Loucy (cell line): ENCODE data around the gene PRUNE2.

Experiments
- H2AFZ ChIP-seq: fragments of 200-600 bp; sonication (generic); 2 replicates; pipeline ENCODE4 v1.6.0; 2016; ENCODE audit warnings: antibody characterized with exemption, mild to moderate bottlenecking, low read length, moderate library complexity
- H3F3A ChIP-seq: fragments of 200-600 bp; 2 replicates; pipeline ENCODE4 v1.6.0; 2016; ENCODE audit warnings: antibody characterized with exemption, low read depth, mild to moderate bottlenecking
- H3K27me3 ChIP-seq: fragments of 200-600 bp; sonication (generic); 2 replicates; pipeline ENCODE4 v1.6.1; 2014; ENCODE audit warnings: low read length, mild to moderate bottlenecking; ENCODE audit not compliant: insufficient read depth, poor library complexity, severe bottlenecking
- H3K36me3 ChIP-seq: fragments of 200-600 bp; sonication (generic); 2 replicates; pipeline ENCODE4 v1.6.1; 2016; ENCODE audit warnings: low read length; ENCODE audit not compliant: insufficient read depth
- H3K4me1 ChIP-seq: fragments of 200-600 bp; sonication (generic); 2 replicates; pipeline ENCODE4 v1.5.1; 2014; ENCODE audit warnings: low read length, mild to moderate bottlenecking; ENCODE audit not compliant: insufficient read depth, poor library complexity, severe bottlenecking
- H3K4me2 ChIP-seq: fragments of 200-600 bp; sonication (generic); 2 replicates; pipeline ENCODE4 v1.6.0; 2014; ENCODE audit warnings: antibody characterized with exemption, low read length, low read depth, mild to moderate bottlenecking; ENCODE audit not compliant: poor library complexity, severe bottlenecking
- H3K4me3 ChIP-seq: fragments of 200-600 bp; sonication (generic); 2 replicates; pipeline ENCODE4 v1.5.1; 2014; ENCODE audit warnings: low read length, mild to moderate bottlenecking, mixed read lengths; ENCODE audit not compliant: poor library complexity, severe bottlenecking
- H3K79me2 ChIP-seq: fragments of 200-600 bp; sonication (generic); 2 replicates; pipeline ENCODE4 v1.6.1; 2014; ENCODE audit warnings: low read length; ENCODE audit not compliant: insufficient read depth
- H3K9ac ChIP-seq: fragments of 200-600 bp; sonication (generic); 2 replicates; pipeline ENCODE4 v1.6.0; 2014; ENCODE audit warnings: mild to moderate bottlenecking, low read depth, low read length, moderate library complexity; ENCODE audit not compliant: poor library complexity, severe bottlenecking
- H3K9me2 ChIP-seq: fragments of 200-600 bp; sonication (generic); replicated peaks from 2 replicates; pipeline ENCODE4 v1.6.1; 2016; ENCODE audit warnings: low read depth, low read length, mixed read lengths
- H3K9me3 ChIP-seq: fragments of 200-600 bp; sonication (generic); 2 replicates; pipeline ENCODE4 v1.6.1; 2014; ENCODE audit warnings: mild to moderate bottlenecking, antibody characterized with exemption, low read length, low read depth; ENCODE audit not compliant: insufficient read depth
- H4K20me1 ChIP-seq: fragments of 200-600 bp; sonication (generic); 2 replicates; pipeline ENCODE4 v1.6.0; 2014; ENCODE audit warnings: antibody characterized with exemption, low read length, mild to moderate bottlenecking; ENCODE audit not compliant: insufficient read depth, poor library complexity, severe bottlenecking
- EZH2phosphoT487 ChIP-seq: fragments of 200-600 bp; IDR thresholded peaks from 2 replicates; pipeline ENCODE4 v1.6.1; 2018; ENCODE audit warnings: antibody characterized with exemption, mild to moderate bottlenecking, moderate library complexity, borderline replicate concordance
- TF ChIP-seq, protein P1 (sequence below): fragments of 200-600 bp; sonication (generic); conservative IDR thresholded peaks from 2 replicates; pipeline ENCODE4 v1.5.1; 2014; ENCODE audit warnings: mild to moderate bottlenecking, antibody characterized with exemption, low read length

Gene PRUNE2

DNA sequence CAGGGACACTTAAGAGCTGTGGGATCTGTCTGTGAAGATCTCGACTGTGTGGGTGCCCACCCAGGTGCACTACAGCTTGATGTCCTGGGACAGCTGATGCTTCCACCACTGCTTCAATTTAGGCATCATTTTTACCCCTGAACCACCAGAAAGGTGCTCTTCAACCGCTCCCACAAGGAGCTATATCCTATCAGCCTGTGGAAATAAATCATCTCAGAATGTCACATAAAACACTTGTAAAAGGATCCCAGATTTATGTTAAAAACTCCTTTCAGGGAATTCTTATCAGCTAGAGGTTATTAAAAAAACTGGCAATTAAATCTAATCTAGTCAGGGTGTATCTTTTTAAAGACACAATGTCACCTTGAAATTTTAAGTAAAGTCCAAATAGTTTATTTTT is 224.4 kb downstream of the PRUNE2 start:
- TF ChIP-seq EZH2phosphoT487 = no peak
- TF ChIP-seq, protein P1, sequence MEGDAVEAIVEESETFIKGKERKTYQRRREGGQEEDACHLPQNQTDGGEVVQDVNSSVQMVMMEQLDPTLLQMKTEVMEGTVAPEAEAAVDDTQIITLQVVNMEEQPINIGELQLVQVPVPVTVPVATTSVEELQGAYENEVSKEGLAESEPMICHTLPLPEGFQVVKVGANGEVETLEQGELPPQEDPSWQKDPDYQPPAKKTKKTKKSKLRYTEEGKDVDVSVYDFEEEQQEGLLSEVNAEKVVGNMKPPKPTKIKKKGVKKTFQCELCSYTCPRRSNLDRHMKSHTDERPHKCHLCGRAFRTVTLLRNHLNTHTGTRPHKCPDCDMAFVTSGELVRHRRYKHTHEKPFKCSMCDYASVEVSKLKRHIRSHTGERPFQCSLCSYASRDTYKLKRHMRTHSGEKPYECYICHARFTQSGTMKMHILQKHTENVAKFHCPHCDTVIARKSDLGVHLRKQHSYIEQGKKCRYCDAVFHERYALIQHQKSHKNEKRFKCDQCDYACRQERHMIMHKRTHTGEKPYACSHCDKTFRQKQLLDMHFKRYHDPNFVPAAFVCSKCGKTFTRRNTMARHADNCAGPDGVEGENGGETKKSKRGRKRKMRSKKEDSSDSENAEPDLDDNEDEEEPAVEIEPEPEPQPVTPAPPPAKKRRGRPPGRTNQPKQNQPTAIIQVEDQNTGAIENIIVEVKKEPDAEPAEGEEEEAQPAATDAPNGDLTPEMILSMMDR = no peak
- Histone ChIP-seq H3F3A (no peaks in the 10 kb centered on the region), H3K4me2 (no peak overlapping the region), H3K9me3 (no peaks in the 10 kb centered on the region), H4K20me1 (no peaks in the 10 kb centered on the region), H3K9ac (no peak overlapping the region), H3K4me3 (no peak overlapping the region), H3K36me3 (no peaks in the 10 kb centered on the region), H3K9me2 (no peaks in the 10 kb centered on the region), H3K79me2 (no peaks in the 10 kb centered on the region), H2AFZ (no peak overlapping the region), H3K27me3 (no peaks in the 10 kb centered on the region), H3K4me1 (peaks cover 4% of the 10 kb centered on the region)

DNA sequence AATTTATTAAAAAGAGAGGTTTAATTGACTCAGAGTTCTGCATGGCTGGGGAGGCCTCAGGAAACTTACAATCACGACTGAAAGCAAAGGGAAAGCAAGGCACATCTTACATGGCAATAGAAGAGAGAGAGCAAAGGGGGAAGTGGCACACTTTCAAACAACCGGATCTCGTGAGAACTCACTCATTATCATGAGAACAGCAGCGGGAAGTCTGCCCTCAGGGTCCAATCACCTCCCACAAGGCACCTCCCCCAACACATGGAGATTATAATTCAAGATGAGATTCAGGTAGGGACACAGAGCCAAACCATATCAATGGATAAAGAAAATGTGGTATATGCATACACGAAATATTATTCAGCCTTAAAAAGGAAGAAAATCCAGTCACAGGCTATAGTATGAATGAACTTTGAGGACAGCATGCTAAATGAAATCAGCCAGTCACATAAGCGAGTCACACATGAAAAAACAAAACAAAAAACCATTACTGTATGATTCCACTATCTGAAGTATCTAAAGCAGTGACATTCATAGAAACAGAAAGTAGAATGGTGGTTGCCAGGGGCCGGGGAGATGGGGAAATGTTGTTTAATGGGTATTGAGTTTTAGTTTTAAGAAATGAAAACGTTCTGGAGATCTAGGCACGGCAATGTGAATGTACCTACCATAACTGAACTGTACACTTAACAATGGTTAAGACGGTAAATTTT is 225.0 kb downstream of the PRUNE2 start:
- Histone ChIP-seq H4K20me1 (no peaks in the 10 kb centered on the region), H3K4me3 (no peak overlapping the region), H3F3A (no peaks in the 10 kb centered on the region), H3K4me2 (no peak overlapping the region), H3K4me1 (peaks cover 4% of the 10 kb centered on the region), H3K9ac (no peak overlapping the region), H3K36me3 (no peaks in the 10 kb centered on the region), H2AFZ (no peak overlapping the region), H3K9me3 (no peaks in the 10 kb centered on the region), H3K9me2 (no peaks in the 10 kb centered on the region), H3K27me3 (no peaks in the 10 kb centered on the region), H3K79me2 (no peaks in the 10 kb centered on the region)
- TF ChIP-seq, protein P1 = no peak
- TF ChIP-seq EZH2phosphoT487 = no peak

DNA sequence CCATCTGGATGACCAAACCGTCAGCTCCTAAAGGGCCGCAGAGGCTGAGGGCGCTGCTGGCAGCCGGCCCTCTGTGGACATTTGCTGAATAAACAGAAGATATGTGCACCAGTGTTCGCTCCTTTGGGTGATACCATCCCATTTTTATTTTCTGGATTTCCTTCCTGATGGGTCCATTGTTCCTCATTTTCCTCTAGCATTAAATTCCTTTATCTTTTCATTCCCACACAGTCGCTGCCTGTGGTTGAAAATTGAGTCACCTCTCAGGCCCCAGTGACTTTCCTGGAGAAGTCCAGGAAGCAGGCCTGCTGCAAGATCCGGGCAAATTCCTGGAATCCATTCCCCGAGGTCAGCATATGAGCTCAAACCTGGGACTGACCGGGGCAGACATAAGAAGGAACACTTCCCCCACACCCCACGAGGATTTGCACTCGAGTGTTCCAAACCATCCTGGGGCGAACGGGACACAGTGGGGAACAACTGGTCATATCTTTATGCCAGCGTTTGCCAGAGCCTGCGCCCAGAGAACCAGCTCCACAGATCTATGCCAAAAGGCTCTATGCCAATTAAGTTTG is 228.3 kb downstream of the PRUNE2 start:
- Histone ChIP-seq H3K9me2 (no peaks in the 10 kb centered on the region), H3K9me3 (no peaks in the 10 kb centered on the region), H3K79me2 (no peaks in the 10 kb centered on the region), H2AFZ (no peak overlapping the region), H3K27me3 (no peaks in the 10 kb centered on the region), H3K4me3 (no peak overlapping the region), H3K36me3 (no peaks in the 10 kb centered on the region), H3K4me1 (no peaks in the 10 kb centered on the region), H4K20me1 (no peaks in the 10 kb centered on the region), H3K4me2 (no peak overlapping the region), H3F3A (no peaks in the 10 kb centered on the region), H3K9ac (no peak overlapping the region)
- TF ChIP-seq, protein P1 = no peak
- no peak for TF ChIP-seq EZH2phosphoT487
